ENCODE measurements around the gene AK3. TPM values are rescaled to one million over a fixed set of nuclear protein-coding genes. Genes with fewer than 3 reads are reported as not detected.
"Not testable (repeated sequence)": the region's sequence is repeated elsewhere in the genome, so short reads cannot be mapped to it uniquely, and the experiment has no call there.

AK3 gene
- total and polyA plus RNA-seq, 2 of the 8 experiments (the other 6 are each of a cell fraction or from before 2014, with no cell fraction given), result 8.9 to 30.0 TPM

GRCh38 chr9:4783191-4783590 is 42.2 kb upstream of the AK3 start:
- not testable (repeated sequence) for H3K9me3 ChIP-seq (ENCODE audit: insufficient read depth in 2 of 2, low read depth in 1 of 2, low read length in 1 of 2); H2BK15ac ChIP-seq (ENCODE audit: low read length); H2BK5ac ChIP-seq (ENCODE audit: low read depth, low read length); DNase-seq (ENCODE audit: low read depth in 1 of 2, low spot score in 2 of 2); H3K4me2 ChIP-seq (ENCODE audit: insufficient read depth in 1 of 2, low read depth in 2 of 2, low read length in 2 of 2); H3K9ac ChIP-seq (replicated peaks in 1 of 4; ENCODE audit: extremely low read depth in 1 of 4, low read depth in 3 of 4, low read length in 3 of 4); H2AK5ac ChIP-seq (ENCODE audit: low read depth, low read length); FAIRE-seq; H3K4me1 ChIP-seq (replicated peaks in 1 of 4; ENCODE audit: control insufficient read depth in 3 of 4, insufficient read depth in 4 of 4, low read length in 3 of 4); H3K27me3 ChIP-seq (replicated peaks in 1 of 4; ENCODE audit: control insufficient read depth in 3 of 4, extremely low read depth in 1 of 4, insufficient read depth in 3 of 4, low read length in 3 of 4); H3K79me2 ChIP-seq (ENCODE audit: control insufficient read depth in 1 of 2, insufficient read depth in 2 of 2, low read length in 2 of 2); H3K4me3 ChIP-seq (ENCODE audit: extremely low read depth in 1 of 4, insufficient read depth in 2 of 4, low read depth in 3 of 4, low read length in 4 of 4); H2BK12ac ChIP-seq (ENCODE audit: low read depth, low read length); H3K23me2 ChIP-seq (ENCODE audit: low read depth, low read length); H2AFZ ChIP-seq (ENCODE audit: low read length); H3K56ac ChIP-seq (replicated peaks; ENCODE audit: insufficient read length, low read depth, low read length); H3K18ac ChIP-seq (ENCODE audit: extremely low read depth, low read length); H3K14ac ChIP-seq (ENCODE audit: insufficient read length); H4K8ac ChIP-seq (ENCODE audit: extremely low read depth, insufficient read depth, low read length); H3K79me1 ChIP-seq (ENCODE audit: low read depth, low read length); H2BK120ac ChIP-seq (replicated peaks; ENCODE audit: low read depth, low read length); H4K91ac ChIP-seq (replicated peaks; ENCODE audit: insufficient read length, low read length); H4K5ac ChIP-seq (ENCODE audit: insufficient read length, low read depth, low read length); H3K4ac ChIP-seq (replicated peaks; ENCODE audit: insufficient read length, low read depth, low read length); H3K23ac ChIP-seq (ENCODE audit: insufficient read length); H2BK20ac ChIP-seq (ENCODE audit: low read length); H4K20me1 ChIP-seq (replicated peaks in 1 of 2; ENCODE audit: control insufficient read depth in 1 of 2, insufficient read depth in 2 of 2, low read length in 2 of 2); H3K27ac ChIP-seq (ENCODE audit: low read depth, low read length); H3K36me3 ChIP-seq (ENCODE audit: control insufficient read depth in 2 of 4, insufficient read depth in 4 of 4, low read length in 3 of 4)
- WGBS, 2 experiments (ENCODE audit: extremely low coverage in 1 of 2, insufficient coverage in 1 of 2, insufficient read length in 1 of 2, insufficient replicate concordance in 2 of 2, low coverage in 1 of 2, low lambda C conversion rate in 2 of 2, missing lambda C conversion rate in 1 of 2), result 75% methylated on average over 4 of the region's 4 CpGs; no CpG with 5 or more reads in 1 of the 2 experiments
- ChIA-PET CTCF (ENCODE audit: partially characterized antibody) (interaction anchor here (0.9 to 1.8 kb wide), 4 partner anchors 9 to 234 kb away, joined by 3 to 5 read pairs (median 3); no protein-coding TSS in a partner anchor), POLR2A (ENCODE audit: partially characterized antibody) (interaction anchor here (0.7 kb wide), 1 partner anchor 67 kb away, joined by 3 read pairs; no protein-coding TSS in a partner anchor)

Data from H1 (cell line).